Astrocyte of the cerebellum (primary cell): Measurements from ENCODE around the gene ATG13.

ENCODE experiments used
- DNase-seq: peaks from one replicate; pipeline ENCODE4 v3.0.0-alpha.2; 2011; ENCODE audit warnings: low read depth
- H3K4me3 ChIP-seq: 2 replicates; pipeline ENCODE4 v1.5.1; 2011; ENCODE audit warnings: mild to moderate bottlenecking, low read depth, low read length, moderate library complexity
- CTCF ChIP-seq: IDR thresholded peaks from 2 replicates; pipeline ENCODE4 v1.5.1; 2012; ENCODE audit warnings: low read length, low read depth, moderate library complexity, mild to moderate bottlenecking; ENCODE audit errors: missing control alignments
- in situ Hi-C: cut with HindIII; loops from 2 replicates; pipeline ENCODE4 v1.10.0; 2017; ENCODE audit warnings: low sequenced_read_pairs

The ATG13 gene

GRCh38 chr11:46588915-46589314, 28.4 kb upstream of the ATG13 start:
- H3K4me3 ChIP-seq = no peak overlapping the region
- no peak for DNase-seq
- in situ Hi-C loops = no loop called here
- no peak for TF ChIP-seq CTCF

GRCh38 chr11:46590740-46591605, 26.4 kb upstream of the ATG13 start:
- no peak overlapping the region for H3K4me3 ChIP-seq
- in situ Hi-C loops = no loop called here
- TF ChIP-seq CTCF = no peak
- no peak for DNase-seq

- peak within 1 kb of the TSS; percentile 91 for H3K4me3 ChIP-seq
- in situ Hi-C loops = no loop called here
- no peak for TF ChIP-seq CTCF
- peak; percentile 89 for DNase-seq
These were observed 23.6 kb upstream of the ATG13 start, which contains the start of gene AMBRA1 for GRCh38 chr11:46593550-46594373. AMBRA1 (minus strand) TSS chr11:46594023; CDS start chr11:46548380, 45,643 bp downstream.

GRCh38 chr11:46594374-46594700, 23.0 kb upstream of the ATG13 start:
- in situ Hi-C loops = no loop called here

GRCh38 chr11:46594785-46595184, 22.6 kb upstream of the ATG13 start:
- TF ChIP-seq CTCF = no peak
- in situ Hi-C loops = no loop called here
- H3K4me3 ChIP-seq = no peak overlapping the region
- no peak for DNase-seq

More at GRCh38 chr11:46594374-46594700, 23.0 kb upstream of the ATG13 start:
- DNase-seq = no peak
- H3K4me3 ChIP-seq = peak overlapping the region; percentile 91
- TF ChIP-seq CTCF = no peak

- in situ Hi-C loops = no loop called here
- no peak for TF ChIP-seq CTCF
- H3K4me3 ChIP-seq = no peak overlapping the region
- no peak for DNase-seq
These were observed 20.2 kb upstream of the ATG13 start for GRCh38 chr11:46597155-46597554.
